Ishikawa (cell line): ENCODE measurements around the gene WDR46.

ENCODE experiments used
- CEBPB ChIP-seq: IDR thresholded peaks from 2 replicates; pipeline ENCODE4 v1.6.1; 2012
- CREB1 ChIP-seq: IDR thresholded peaks from 2 replicates; pipeline ENCODE4 v1.6.1; 2012; ENCODE audit warnings: low read depth
- EGR1 ChIP-seq: IDR thresholded peaks from 2 replicates; pipeline ENCODE4 v1.6.1; 2012
- EP300 ChIP-seq: IDR thresholded peaks from 2 replicates; pipeline ENCODE4 v1.6.1; 2012; ENCODE audit warnings: borderline replicate concordance
- FOXM1 ChIP-seq: IDR thresholded peaks from 2 replicates; pipeline ENCODE4 v1.6.1; 2012; ENCODE audit warnings: low read depth, borderline replicate concordance
- NFIC ChIP-seq: IDR thresholded peaks from 2 replicates; pipeline ENCODE4 v1.6.1; 2012
- RAD21 ChIP-seq: IDR thresholded peaks from 2 replicates; pipeline ENCODE4 v1.6.1; 2012; ENCODE audit warnings: low read depth
- TAF1 ChIP-seq: IDR thresholded peaks from 2 replicates; pipeline ENCODE4 v1.6.1; 2012; ENCODE audit warnings: low read depth, mild to moderate bottlenecking
- TCF12 ChIP-seq: IDR thresholded peaks from 2 replicates; pipeline ENCODE4 v1.6.1; 2012; ENCODE audit warnings: low read depth
- TEAD4 ChIP-seq: IDR thresholded peaks from 2 replicates; pipeline ENCODE4 v1.6.1; 2012
- YY1 ChIP-seq: IDR thresholded peaks from 2 replicates; pipeline ENCODE4 v1.6.1; 2012; ENCODE audit warnings: low read depth
- ZBTB7A ChIP-seq: IDR thresholded peaks from 2 replicates; pipeline ENCODE4 v1.6.1; 2012; ENCODE audit warnings: low read depth
- TF ChIP-seq, protein P1 (sequence below): IDR thresholded peaks from 2 replicates; pipeline ENCODE4 v1.6.1; 2012
- TF ChIP-seq, protein P2 (sequence below): IDR thresholded peaks from 2 replicates; pipeline ENCODE4 v1.6.1; 2012
- TF ChIP-seq, protein P3 (sequence below): IDR thresholded peaks from 2 replicates; pipeline ENCODE4 v1.6.1; 2012; ENCODE audit warnings: low read depth, mild to moderate bottlenecking

WDR46 gene

DNA sequence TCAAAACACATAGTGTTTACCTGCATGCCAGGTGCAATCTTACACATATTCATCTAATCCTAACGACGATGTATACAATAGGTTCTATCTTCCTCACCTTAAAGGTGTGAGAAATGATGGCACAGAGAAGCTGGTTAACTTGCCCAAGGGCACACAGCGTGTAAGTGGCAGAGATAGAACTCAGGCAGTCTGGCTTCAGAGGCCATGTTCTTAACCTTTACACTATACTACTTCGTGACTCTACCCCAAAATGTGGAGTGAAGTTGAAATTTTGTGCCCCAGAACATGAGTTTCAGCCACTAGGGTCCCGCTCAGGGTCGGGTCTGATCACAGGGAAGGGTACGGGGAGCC, 17.9 kb downstream of the WDR46 start:
- no peak for TF ChIP-seq TAF1
- TF ChIP-seq CREB1, result no peak
- TF ChIP-seq CEBPB, result no peak
- TF ChIP-seq NFIC, result no peak
- TF ChIP-seq EP300, result no peak
- no peak for TF ChIP-seq FOXM1
- no peak for TF ChIP-seq ZBTB7A
- TF ChIP-seq, protein P1, sequence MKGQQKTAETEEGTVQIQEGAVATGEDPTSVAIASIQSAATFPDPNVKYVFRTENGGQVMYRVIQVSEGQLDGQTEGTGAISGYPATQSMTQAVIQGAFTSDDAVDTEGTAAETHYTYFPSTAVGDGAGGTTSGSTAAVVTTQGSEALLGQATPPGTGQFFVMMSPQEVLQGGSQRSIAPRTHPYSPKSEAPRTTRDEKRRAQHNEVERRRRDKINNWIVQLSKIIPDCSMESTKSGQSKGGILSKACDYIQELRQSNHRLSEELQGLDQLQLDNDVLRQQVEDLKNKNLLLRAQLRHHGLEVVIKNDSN, result no peak
- TF ChIP-seq, protein P2, sequence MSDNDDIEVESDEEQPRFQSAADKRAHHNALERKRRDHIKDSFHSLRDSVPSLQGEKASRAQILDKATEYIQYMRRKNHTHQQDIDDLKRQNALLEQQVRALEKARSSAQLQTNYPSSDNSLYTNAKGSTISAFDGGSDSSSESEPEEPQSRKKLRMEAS, result no peak
- no peak for TF ChIP-seq YY1
- no peak for TF ChIP-seq RAD21
- no peak for TF ChIP-seq EGR1
- TF ChIP-seq, protein P3, sequence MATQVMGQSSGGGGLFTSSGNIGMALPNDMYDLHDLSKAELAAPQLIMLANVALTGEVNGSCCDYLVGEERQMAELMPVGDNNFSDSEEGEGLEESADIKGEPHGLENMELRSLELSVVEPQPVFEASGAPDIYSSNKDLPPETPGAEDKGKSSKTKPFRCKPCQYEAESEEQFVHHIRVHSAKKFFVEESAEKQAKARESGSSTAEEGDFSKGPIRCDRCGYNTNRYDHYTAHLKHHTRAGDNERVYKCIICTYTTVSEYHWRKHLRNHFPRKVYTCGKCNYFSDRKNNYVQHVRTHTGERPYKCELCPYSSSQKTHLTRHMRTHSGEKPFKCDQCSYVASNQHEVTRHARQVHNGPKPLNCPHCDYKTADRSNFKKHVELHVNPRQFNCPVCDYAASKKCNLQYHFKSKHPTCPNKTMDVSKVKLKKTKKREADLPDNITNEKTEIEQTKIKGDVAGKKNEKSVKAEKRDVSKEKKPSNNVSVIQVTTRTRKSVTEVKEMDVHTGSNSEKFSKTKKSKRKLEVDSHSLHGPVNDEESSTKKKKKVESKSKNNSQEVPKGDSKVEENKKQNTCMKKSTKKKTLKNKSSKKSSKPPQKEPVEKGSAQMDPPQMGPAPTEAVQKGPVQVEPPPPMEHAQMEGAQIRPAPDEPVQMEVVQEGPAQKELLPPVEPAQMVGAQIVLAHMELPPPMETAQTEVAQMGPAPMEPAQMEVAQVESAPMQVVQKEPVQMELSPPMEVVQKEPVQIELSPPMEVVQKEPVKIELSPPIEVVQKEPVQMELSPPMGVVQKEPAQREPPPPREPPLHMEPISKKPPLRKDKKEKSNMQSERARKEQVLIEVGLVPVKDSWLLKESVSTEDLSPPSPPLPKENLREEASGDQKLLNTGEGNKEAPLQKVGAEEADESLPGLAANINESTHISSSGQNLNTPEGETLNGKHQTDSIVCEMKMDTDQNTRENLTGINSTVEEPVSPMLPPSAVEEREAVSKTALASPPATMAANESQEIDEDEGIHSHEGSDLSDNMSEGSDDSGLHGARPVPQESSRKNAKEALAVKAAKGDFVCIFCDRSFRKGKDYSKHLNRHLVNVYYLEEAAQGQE, result no peak

DNA sequence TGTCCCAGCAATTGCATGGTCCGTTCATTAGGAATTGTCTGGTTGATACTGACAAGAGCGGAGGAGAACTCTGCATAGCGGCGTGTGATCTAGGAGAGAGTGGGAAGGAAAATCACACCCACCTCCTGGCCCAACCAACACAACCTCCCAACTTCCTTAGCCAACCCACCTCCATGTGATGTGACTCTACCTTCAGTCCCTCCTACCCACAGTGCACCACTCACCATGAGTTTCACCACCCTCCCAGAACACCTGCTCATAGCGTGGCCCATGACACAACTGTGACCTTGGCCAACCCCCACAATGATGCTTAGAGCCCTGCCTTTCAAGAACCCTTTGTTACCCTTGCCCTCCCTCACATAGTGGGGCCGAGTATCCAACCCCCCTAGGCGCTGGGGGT, 25.0 kb downstream of the WDR46 start:
- TF ChIP-seq ZBTB7A, result no peak
- TF ChIP-seq, protein P2, result no peak
- TF ChIP-seq, protein P3, result no peak
- no peak for TF ChIP-seq NFIC
- no peak for TF ChIP-seq EGR1
- TF ChIP-seq CEBPB, result no peak

DNA sequence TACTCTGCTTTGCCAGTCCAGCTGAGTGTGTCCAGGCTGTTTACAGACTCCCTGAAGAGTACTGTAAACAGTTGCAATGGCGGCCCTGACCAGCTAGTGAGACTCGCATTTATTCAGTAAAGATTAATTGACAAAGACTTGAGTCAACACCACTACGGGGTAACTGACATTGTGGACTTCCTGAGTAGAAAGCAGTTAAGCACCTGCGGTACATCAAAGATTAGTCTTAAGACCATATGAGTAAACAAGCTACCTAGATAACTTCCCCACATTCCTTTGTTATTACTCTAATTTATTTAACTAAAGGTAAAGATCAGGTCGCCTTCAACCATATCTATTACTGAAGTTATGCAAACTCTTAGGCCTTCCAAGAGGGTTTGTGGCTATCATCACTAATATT, 30.0 kb downstream of the WDR46 start:
- no peak for TF ChIP-seq CEBPB
- TF ChIP-seq NFIC, result no peak
- TF ChIP-seq TEAD4, result no peak
- TF ChIP-seq ZBTB7A, result no peak
- TF ChIP-seq TAF1, result no peak
- no peak for TF ChIP-seq EP300
- TF ChIP-seq RAD21, result no peak
- TF ChIP-seq, protein P3, result no peak
- TF ChIP-seq, protein P2, result no peak
- TF ChIP-seq, protein P1, result no peak

DNA sequence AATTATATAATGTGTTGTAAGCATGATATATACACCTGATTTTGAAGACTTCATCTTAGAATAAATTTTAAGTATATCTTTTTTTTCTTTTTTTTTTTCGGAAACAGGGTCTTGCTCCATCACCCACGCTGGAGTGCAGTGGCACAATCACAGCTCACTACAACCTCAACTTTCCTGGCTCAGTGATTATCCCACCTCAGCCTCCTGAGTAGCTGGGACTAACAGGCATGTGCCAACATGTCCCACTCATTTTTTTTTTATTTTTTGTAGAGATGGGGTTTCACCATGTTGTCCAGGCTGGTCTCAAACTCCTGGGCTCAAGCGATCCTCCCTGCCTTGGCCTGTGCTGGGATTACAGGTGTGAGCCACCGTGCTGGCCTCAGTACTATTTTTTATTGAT, 34.4 kb downstream of the WDR46 start:
- TF ChIP-seq ZBTB7A, result no peak

DNA sequence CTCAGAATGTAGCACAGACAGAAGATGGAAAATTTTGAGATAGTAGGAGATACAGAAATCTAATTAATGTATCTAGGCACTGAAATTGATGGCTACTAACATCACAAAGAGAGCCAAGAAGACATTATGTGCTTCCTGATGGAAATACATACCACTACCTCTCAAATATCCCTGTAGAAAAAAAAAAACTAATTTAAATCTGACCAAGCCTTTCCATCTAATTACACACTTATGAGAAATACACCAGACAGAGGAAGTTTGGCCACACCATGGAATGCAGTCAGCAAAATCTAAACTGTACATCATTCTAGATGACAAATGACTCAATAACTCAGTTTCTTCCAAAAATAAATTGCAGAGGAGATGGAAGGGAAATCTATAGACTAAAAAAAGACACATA, 36.3 kb downstream of the WDR46 start:
- TF ChIP-seq, protein P1, result no peak
- no peak for TF ChIP-seq TCF12
- TF ChIP-seq, protein P3, result no peak
- no peak for TF ChIP-seq YY1
- no peak for TF ChIP-seq NFIC
- TF ChIP-seq ZBTB7A, result no peak
- no peak for TF ChIP-seq EP300
